Measurements from ENCODE around the gene SMYD3. TPM values are rescaled to one million over a fixed set of nuclear protein-coding genes. Genes with fewer than 3 reads are reported as not detected.

The SMYD3 gene
- total RNA-seq, 1 donor from 2014 or later: 0.32 TPM

GRCh38 chr1:245763873-245764331, 743.2 kb downstream of the SMYD3 start:
- no peak overlapping the region for H3K4me3 ChIP-seq
- H3K27me3 ChIP-seq: no peaks in the 10 kb centered on the region
- no peak for TF ChIP-seq CTCF (IDR thresholded peaks at IDR 0.05)
- H3K9me3 ChIP-seq: no peaks in the 10 kb centered on the region
- H3K27ac ChIP-seq: no peak overlapping the region
- DNase-seq (ENCODE audit: low spot score in 2 of 2): no peak
- no peaks in the 10 kb centered on the region for H3K4me1 ChIP-seq
- H3K36me3 ChIP-seq: peaks cover 0 to 13% of the 10 kb centered on the region in 2 donors
- intact Hi-C loops (cut with DNase I): no loop called here

GRCh38 chr1:245762396-245762910, 744.6 kb downstream of the SMYD3 start:
- Histone ChIP-seq H3K4me1 (no peaks in the 10 kb centered on the region), H3K27ac (no peak overlapping the region), H3K9me3 (peaks cover 0 to 5% of the 10 kb centered on the region in 2 donors), H3K27me3 (no peaks in the 10 kb centered on the region), H3K4me3 (no peak overlapping the region), H3K36me3 (peaks cover 0 to 12% of the 10 kb centered on the region in 2 donors)
- DNase-seq (ENCODE audit: low spot score in 2 of 2): no peak
- no peak for TF ChIP-seq CTCF (IDR thresholded peaks at IDR 0.05)
- intact Hi-C loops (cut with DNase I): no loop called here

GRCh38 chr1:245760301-245760700, 746.8 kb downstream of the SMYD3 start:
- Histone ChIP-seq H3K9me3 (peaks cover 0 to 16% of the 10 kb centered on the region in 2 donors), H3K4me1 (no peaks in the 10 kb centered on the region), H3K27ac (no peak overlapping the region), H3K36me3 (peaks cover 0 to 12% of the 10 kb centered on the region in 2 donors), H3K27me3 (no peaks in the 10 kb centered on the region), H3K4me3 (no peak overlapping the region)
- no peak for TF ChIP-seq CTCF (IDR thresholded peaks at IDR 0.05)
- intact Hi-C loops (cut with DNase I): no loop called here
- DNase-seq (ENCODE audit: low spot score in 2 of 2): no peak

GRCh38 chr1:245754463-245754961, 752.6 kb downstream of the SMYD3 start:
- Histone ChIP-seq H3K4me3 (no peak overlapping the region), H3K27me3 (no peaks in the 10 kb centered on the region), H3K27ac (no peak overlapping the region), H3K4me1 (no peaks in the 10 kb centered on the region), H3K36me3 (peaks cover 0 to 3% of the 10 kb centered on the region in 2 donors), H3K9me3 (peaks cover 0 to 28% of the 10 kb centered on the region in 2 donors)
- DNase-seq (ENCODE audit: low spot score in 2 of 2): no peak
- intact Hi-C loops (cut with DNase I): no loop called here
- no peak for TF ChIP-seq CTCF (IDR thresholded peaks at IDR 0.05)

- peaks cover 0 to 8% of the 10 kb centered on the region in 2 donors for H3K36me3 ChIP-seq
- peaks cover 0 to 28% of the 10 kb centered on the region in 2 donors for H3K9me3 ChIP-seq
- no peak for TF ChIP-seq CTCF (IDR thresholded peaks at IDR 0.05)
- H3K27ac ChIP-seq: no peak overlapping the region
- no peak for DNase-seq (ENCODE audit: low spot score in 2 of 2)
- no peaks in the 10 kb centered on the region for H3K4me1 ChIP-seq
- intact Hi-C loops (cut with DNase I): no loop called here
- no peaks in the 10 kb centered on the region for H3K27me3 ChIP-seq
- H3K4me3 ChIP-seq: no peak overlapping the region
These were observed 753.3 kb downstream of the SMYD3 start for GRCh38 chr1:245753807-245754206.
